PC-3 (cell line): ENCODE data around the gene NPEPL1. TPM values are rescaled to one million over a fixed set of nuclear protein-coding genes. Genes with fewer than 3 reads are reported as not detected.
A peak's percentile ranks its signal among the peaks of the same experiment; 100 is the strongest.

ENCODE experiments used
- ATAC-seq: fragments of 200-7000 bp; cut with Tn5 transposase; 2 replicates; pipeline ENCODE4 v1.9.1; 2020; ENCODE audit warnings: mild to moderate bottlenecking, moderate library complexity
- BruUV-seq: library from RNA; stranded (reverse); fragments of 400-500 nt; replicated peaks from 2 replicates; lab custom pipeline; 2021; lab: Mats Ljungman, UMichigan
- CTCF ChIA-PET: fragments of 300-600 bp; sonication (Branson Sonifier 250); formaldehyde crosslinking; loops from one replicate; lab custom pipeline; 2022; ENCODE audit warnings: antibody characterized with exemption; lab: Charles Lee
- POLR2A ChIA-PET: fragments of 300-600 bp; sonication (Branson Sonifier 250); formaldehyde crosslinking; loops from one replicate; lab custom pipeline; 2022; ENCODE audit warnings: antibody characterized with exemption; ENCODE audit not compliant: unreplicated experiment; lab: Charles Lee
- DNase-seq: peaks from one replicate; pipeline ENCODE4 v3.0.0-alpha.2; 2015
- H2AFZ ChIP-seq: fragments of 300-600 bp; sonication (generic); 2 replicates; pipeline ENCODE4 v1.6.0; 2016; ENCODE audit warnings: antibody characterized with exemption, low read length
- H3F3A ChIP-seq: fragments of 300-600 bp; sonication (generic); one replicate; pipeline ENCODE4 v1.6.0; 2017; ENCODE audit warnings: antibody characterized with exemption, low read length, control low read depth, mild to moderate bottlenecking; ENCODE audit not compliant: unreplicated experiment
- H3K27ac ChIP-seq: fragments of 300-600 bp; sonication (generic); 2 replicates; pipeline ENCODE4 v1.5.1; 2016; ENCODE audit warnings: mild to moderate bottlenecking, low read length
- H3K27me3 ChIP-seq: fragments of 300-600 bp; sonication (generic); 2 replicates; pipeline ENCODE4 v1.6.1; 2016; ENCODE audit warnings: low read length, mixed read lengths
- H3K36me3 ChIP-seq: fragments of 300-600 bp; sonication (generic); 2 replicates; pipeline ENCODE4 v1.6.1; 2016; ENCODE audit warnings: low read depth, mixed run types, low read length, mixed read lengths
- H3K4me1 ChIP-seq: fragments of 300-600 bp; sonication (generic); 2 replicates; pipeline ENCODE4 v1.5.1; 2016; ENCODE audit warnings: low read length; ENCODE audit not compliant: insufficient read depth
- H3K4me2 ChIP-seq: fragments of 300-600 bp; sonication (generic); 2 replicates; pipeline ENCODE4 v1.6.0; 2016; ENCODE audit warnings: low read length
- H3K4me3 ChIP-seq: fragments of 300-600 bp; sonication (generic); 2 replicates; pipeline ENCODE4 v1.5.1; 2016; ENCODE audit warnings: mild to moderate bottlenecking, low read length, mixed read lengths
- H3K79me2 ChIP-seq: fragments of 300-600 bp; sonication (generic); 2 replicates; pipeline ENCODE4 v1.6.1; 2017; ENCODE audit warnings: low read length, mixed read lengths
- H3K9ac ChIP-seq: fragments of 300-600 bp; sonication (generic); 2 replicates; pipeline ENCODE4 v1.6.0; 2016; ENCODE audit warnings: mild to moderate bottlenecking, low read length
- H3K9me2 ChIP-seq: fragments of 300-600 bp; sonication (generic); replicated peaks from 2 replicates; pipeline ENCODE4 v1.6.1; 2016; ENCODE audit warnings: mixed run types, low read length, mixed read lengths
- H3K9me3 ChIP-seq: fragments of 300-600 bp; sonication (generic); 2 replicates; pipeline ENCODE4 v1.6.1; 2016; ENCODE audit warnings: low read length, mixed read lengths
- H4K20me1 ChIP-seq: fragments of 300-600 bp; sonication (generic); 2 replicates; pipeline ENCODE4 v1.6.1; 2016; ENCODE audit warnings: low read length, mixed read lengths
- EZH2 ChIP-seq: fragments of 300-600 bp; sonication (generic); IDR thresholded peaks from one replicate; pipeline ENCODE4 v1.6.1; 2017; ENCODE audit warnings: antibody characterized with exemption, mild to moderate bottlenecking, low read length; ENCODE audit not compliant: unreplicated experiment
- EZH2phosphoT487 ChIP-seq: fragments of 300-600 bp; sonication (generic); IDR thresholded peaks from 2 replicates; pipeline ENCODE4 v1.6.1; 2018; ENCODE audit warnings: mild to moderate bottlenecking, antibody characterized with exemption, low read length, borderline replicate concordance
- intact Hi-C: fragments of 100-400 bp; cut with micrococcal nuclease; formaldehyde crosslinking; loops from 2 replicates; pipeline ENCODE4 v1.9.0; 2023
- total RNA-seq: library from RNA; depleted of rRNA; stranded (reverse); fragments of >200 nt; gene quantifications from 2 replicates; pipeline ENCODE4 v1.2.3, GENCODE V29; 2014
- TF ChIP-seq, protein P1 (sequence below): fragments of 300-600 bp; sonication (generic); conservative IDR thresholded peaks from 2 replicates; pipeline ENCODE4 v1.5.1; 2017; ENCODE audit warnings: antibody characterized with exemption, low read depth, mild to moderate bottlenecking, low read length

NPEPL1 gene
- total RNA-seq, 1 experiment from 2014 or later, result 49.7 TPM

DNA sequence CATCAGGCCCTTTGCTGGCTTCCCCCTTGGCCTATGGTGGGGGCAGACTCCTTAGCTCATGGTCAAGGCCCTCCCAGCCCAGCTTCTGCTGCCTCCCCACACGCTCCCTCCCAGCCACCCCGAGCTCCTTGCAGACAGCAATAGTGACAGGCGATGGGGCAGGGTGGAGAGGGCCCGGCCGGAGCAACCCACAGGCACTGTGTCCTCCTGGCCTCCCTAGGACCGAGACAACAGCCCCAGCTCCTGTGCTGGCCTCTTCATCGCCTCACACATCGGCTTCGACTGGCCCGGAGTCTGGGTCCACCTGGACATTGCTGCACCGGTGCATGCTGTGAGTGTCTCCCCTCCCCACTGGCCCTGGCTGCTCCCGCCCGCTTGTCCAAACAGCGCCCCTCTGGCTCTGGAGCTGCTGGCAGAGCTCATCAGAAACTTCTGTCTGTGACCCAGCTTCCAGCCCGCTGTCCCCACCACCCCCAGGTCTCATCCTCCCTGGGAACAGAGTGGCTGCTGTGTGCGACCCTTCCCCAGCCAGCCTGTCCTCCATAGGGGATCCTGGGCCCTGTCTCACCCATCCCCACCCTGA is 21.8 kb downstream of the NPEPL1 start:
- Histone ChIP-seq H3K4me3 (no peak overlapping the region), H4K20me1 (no peaks in the 10 kb centered on the region), H2AFZ (no peak overlapping the region), H3K9me2 (no peaks in the 10 kb centered on the region), H3K79me2 (no peaks in the 10 kb centered on the region), H3K4me2 (no peak overlapping the region), H3K27ac (no peak overlapping the region), H3K9me3 (no peaks in the 10 kb centered on the region), H3K36me3 (no peaks in the 10 kb centered on the region), H3K9ac (no peak overlapping the region), H3F3A (no peaks in the 10 kb centered on the region), H3K4me1 (no peaks in the 10 kb centered on the region), H3K27me3 (no peaks in the 10 kb centered on the region)
- DNase-seq (no peak), ATAC-seq (no peak)
- intact Hi-C loops, result no loop called here
- TF ChIP-seq, protein P1, sequence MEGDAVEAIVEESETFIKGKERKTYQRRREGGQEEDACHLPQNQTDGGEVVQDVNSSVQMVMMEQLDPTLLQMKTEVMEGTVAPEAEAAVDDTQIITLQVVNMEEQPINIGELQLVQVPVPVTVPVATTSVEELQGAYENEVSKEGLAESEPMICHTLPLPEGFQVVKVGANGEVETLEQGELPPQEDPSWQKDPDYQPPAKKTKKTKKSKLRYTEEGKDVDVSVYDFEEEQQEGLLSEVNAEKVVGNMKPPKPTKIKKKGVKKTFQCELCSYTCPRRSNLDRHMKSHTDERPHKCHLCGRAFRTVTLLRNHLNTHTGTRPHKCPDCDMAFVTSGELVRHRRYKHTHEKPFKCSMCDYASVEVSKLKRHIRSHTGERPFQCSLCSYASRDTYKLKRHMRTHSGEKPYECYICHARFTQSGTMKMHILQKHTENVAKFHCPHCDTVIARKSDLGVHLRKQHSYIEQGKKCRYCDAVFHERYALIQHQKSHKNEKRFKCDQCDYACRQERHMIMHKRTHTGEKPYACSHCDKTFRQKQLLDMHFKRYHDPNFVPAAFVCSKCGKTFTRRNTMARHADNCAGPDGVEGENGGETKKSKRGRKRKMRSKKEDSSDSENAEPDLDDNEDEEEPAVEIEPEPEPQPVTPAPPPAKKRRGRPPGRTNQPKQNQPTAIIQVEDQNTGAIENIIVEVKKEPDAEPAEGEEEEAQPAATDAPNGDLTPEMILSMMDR, result no peak
- TF ChIP-seq EZH2 (no peak), EZH2phosphoT487 (no peak)
- CTCF ChIA-PET, result no interaction called here
- POLR2A ChIA-PET, result no interaction called here
- no TSS peak for BruUV-seq

DNA sequence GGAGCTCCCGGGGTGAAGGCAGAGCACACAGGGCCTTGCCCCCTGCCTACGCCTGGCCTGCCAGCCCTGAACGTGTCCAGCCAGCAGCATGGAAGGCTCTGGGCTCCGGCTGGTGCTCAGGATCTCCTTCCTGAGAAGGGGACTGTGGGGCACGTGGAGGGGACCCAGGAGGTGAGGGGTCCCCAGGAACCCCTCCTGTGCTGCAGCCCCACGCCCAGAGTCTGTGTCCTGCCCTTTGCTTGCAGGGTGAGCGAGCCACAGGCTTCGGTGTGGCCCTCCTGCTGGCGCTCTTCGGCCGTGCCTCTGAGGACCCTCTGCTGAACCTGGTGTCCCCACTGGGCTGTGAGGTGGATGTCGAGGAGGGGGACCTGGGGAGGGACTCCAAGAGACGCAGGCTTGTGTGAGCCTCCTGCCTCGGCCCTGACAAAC is 22.3 kb downstream of the NPEPL1 start:
- no peaks in the 10 kb centered on the region for H3K9me3 ChIP-seq
- H3K9me2 ChIP-seq, result no peaks in the 10 kb centered on the region
- CTCF ChIA-PET, result no interaction called here
- no peaks in the 10 kb centered on the region for H4K20me1 ChIP-seq
- no peaks in the 10 kb centered on the region for H3K79me2 ChIP-seq
- 0 out of 2 replicates have a peak, but pooled peaks cover 2% of the 10 kb centered on the region for H3K27me3 ChIP-seq
- H3K36me3 ChIP-seq, result no peaks in the 10 kb centered on the region
- TF ChIP-seq, protein P1, result no peak
- TF ChIP-seq EZH2phosphoT487, result no peak
- TF ChIP-seq EZH2, result no peak
- H3K4me3 ChIP-seq, result no peak overlapping the region
- no peak overlapping the region for H3K27ac ChIP-seq
- no TSS peak for BruUV-seq
- H3K4me2 ChIP-seq, result no peak overlapping the region
- no peaks in the 10 kb centered on the region for H3F3A ChIP-seq
- H3K9ac ChIP-seq, result no peak overlapping the region
- DNase-seq (no peak), ATAC-seq (no peak)
- intact Hi-C loops, result no loop called here
- no peak overlapping the region for H2AFZ ChIP-seq
- POLR2A ChIA-PET, result no interaction called here
- no peaks in the 10 kb centered on the region for H3K4me1 ChIP-seq

DNA sequence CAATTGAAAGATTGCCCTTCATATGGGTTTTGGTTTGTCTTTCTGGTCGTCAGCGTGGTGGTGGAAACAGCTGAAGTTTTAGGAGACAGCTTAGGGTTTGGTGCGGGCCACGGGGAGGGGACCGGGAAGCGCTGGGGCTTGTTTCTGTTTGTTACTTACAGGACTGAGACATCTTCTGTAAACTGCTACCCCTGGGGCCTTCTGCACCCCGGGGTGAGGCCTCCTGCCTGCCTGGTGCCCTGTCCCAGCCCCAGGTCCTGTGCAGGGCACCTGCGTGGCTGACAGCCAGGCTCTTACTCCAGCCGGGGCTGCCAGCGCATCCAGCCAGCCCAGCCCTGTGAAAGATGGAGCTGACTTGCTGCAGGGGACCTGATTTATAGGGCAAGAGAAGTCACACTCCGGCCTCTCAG is 22.8 kb downstream of the NPEPL1 start:
- H3K9me2 ChIP-seq, result no peaks in the 10 kb centered on the region
- H3K27me3 ChIP-seq, result 0 out of 2 replicates have a peak, but pooled peaks cover 4% of the 10 kb centered on the region
- H3K79me2 ChIP-seq, result no peaks in the 10 kb centered on the region
- DNase-seq, result no peak
- ATAC-seq, result no peak
- H3K36me3 ChIP-seq, result no peaks in the 10 kb centered on the region
- no peak overlapping the region for H3K27ac ChIP-seq
- CTCF ChIA-PET, result no interaction called here
- no peak overlapping the region for H3K4me2 ChIP-seq
- no peaks in the 10 kb centered on the region for H3K9me3 ChIP-seq
- no peak overlapping the region for H3K4me3 ChIP-seq
- H3K9ac ChIP-seq, result no peak overlapping the region
- no peaks in the 10 kb centered on the region for H4K20me1 ChIP-seq
- BruUV-seq, result TSS peak; percentile 14
- no peaks in the 10 kb centered on the region for H3F3A ChIP-seq
- no peak for TF ChIP-seq EZH2phosphoT487
- TF ChIP-seq, protein P1, result no peak
- TF ChIP-seq EZH2, result no peak
- H3K4me1 ChIP-seq, result no peaks in the 10 kb centered on the region
- POLR2A ChIA-PET, result no interaction called here
- intact Hi-C loops, result no loop called here
- no peak overlapping the region for H2AFZ ChIP-seq
